Stimulated activated naive CD8-positive, alpha-beta T cell treated with anti-CD3 and anti-CD28 coated beads, Interleukin-15, Interleukin-2, amounts not matched to agents 100 U/mL and 50 U/mL, for 24 hours (primary cell): ENCODE results near the gene CRYBG1.
"Not testable (repeated sequence)": the region's sequence is repeated elsewhere in the genome, so short reads cannot be mapped to it uniquely, and the experiment has no call there.

Source experiments
- ATAC-seq: fragments of 150-1000 bp; cut with Tn5 transposase; one replicate; pipeline ENCODE4 v1.10.0; 2021
- DNase-seq: peaks from one replicate; pipeline ENCODE4 v3.0.0; 2021

Gene CRYBG1

DNA sequence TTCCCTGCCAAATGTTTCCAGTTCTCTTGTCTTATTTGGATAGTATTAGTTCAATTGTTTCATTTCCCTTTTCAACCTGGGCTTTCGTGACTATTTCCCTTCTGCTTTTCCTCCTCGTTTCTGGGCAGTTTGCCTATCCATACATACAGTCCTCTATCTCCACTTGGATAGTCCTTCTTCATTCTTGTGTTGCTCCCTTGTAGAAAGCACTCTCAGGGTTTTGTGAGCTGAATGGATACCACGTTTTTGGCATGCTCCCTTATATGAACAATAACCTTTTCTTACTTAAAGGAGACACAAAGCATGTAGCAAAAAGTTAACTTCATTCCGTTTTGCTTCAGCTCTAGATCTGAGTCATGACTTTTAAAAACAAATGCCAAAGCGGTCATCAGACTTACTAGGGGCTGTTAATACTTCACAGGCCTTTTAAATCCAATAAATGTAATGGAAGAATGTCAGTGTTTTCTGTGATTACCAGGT, 16.6 kb downstream of the CRYBG1 start:
- ATAC-seq (no peak), DNase-seq (no peak)

DNA sequence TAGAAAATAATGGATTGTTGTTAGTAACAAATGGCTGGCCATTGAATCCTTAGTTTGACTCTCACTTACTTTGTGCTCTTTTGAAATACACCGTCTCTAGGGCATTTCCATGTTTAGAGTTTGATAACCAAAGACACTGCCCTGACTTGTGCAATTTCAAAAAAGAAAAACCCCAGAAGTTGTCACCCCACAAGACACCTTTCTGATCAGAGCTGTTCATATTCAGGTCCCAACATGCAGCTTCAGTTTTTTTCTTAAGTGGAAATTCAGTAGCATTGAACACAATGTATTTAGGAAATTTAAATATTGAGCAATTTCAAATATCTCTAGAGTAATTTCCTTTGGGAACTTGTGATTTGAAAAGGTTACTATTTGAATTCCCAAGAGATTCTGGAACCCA, 19.4 kb downstream of the CRYBG1 start:
- DNase-seq (no peak), ATAC-seq (no peak)

DNA sequence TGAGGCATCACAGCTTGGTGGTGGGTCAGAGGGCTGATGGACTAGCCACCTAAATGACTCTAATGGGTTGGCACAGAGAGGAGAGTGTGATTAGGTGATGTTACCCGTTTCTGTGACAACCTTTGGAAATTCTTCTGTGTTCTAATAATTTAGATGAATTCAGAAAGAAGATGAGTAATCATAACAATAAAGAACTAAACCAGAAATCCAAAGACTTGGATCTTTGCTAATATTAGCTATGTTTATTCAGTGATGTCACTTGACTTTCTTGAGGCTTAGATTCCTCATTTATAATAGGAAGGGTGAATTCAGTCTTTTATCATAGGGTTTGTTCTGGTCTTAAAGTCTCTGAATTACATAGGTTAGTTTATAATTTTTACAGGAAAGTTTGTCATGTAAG, 19.9 kb downstream of the CRYBG1 start:
- DNase-seq (no peak), ATAC-seq (no peak)

- ATAC-seq = no peak
- DNase-seq = no peak
Measured at GRCh38 chr6:106381223-106381622, 20.7 kb downstream of the CRYBG1 start.

GRCh38 chr6:106381881-106382280, 21.4 kb downstream of the CRYBG1 start:
- ATAC-seq = peak; percentile 40
- no peak for DNase-seq

DNA sequence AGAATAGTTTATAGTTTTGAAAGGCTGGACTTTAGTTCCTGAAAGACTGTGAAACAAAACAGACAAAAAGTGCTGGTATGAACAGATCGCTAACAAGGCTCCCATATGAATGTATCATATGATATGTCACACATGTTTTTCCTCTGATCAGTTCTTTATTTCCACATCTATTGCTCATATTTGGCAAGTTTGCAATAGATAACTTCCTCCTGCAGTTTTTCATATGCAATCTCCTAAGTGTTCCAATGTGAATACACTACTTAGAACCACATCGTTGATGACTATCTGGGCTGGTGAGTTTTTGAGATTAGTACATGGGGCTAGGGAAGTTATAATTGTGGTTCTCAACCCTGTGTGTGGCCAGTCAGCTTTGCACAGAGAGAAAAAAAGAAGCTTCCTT, 23.1 kb downstream of the CRYBG1 start:
- DNase-seq (no peak), ATAC-seq (no peak)

DNA sequence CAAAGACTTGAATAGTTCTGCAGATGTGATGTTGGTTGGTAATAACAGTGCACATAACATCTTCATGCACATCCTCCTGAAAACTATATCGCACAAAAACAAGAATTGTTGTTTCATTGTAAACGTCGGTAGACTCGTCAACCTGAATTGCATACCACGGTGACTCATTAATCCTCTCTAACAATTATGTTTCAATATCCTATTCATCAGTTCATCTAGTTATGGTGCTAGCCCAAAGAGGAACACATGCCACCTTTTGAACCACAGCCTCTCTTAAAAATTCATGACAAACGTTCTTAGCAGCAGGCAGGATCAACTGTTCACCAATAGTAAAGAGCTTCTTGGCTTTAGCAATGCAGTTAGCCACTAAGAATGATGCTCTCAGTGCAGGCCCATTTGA, 25.0 kb downstream of the CRYBG1 start:
- ATAC-seq (no peak), DNase-seq (no peak)

DNA sequence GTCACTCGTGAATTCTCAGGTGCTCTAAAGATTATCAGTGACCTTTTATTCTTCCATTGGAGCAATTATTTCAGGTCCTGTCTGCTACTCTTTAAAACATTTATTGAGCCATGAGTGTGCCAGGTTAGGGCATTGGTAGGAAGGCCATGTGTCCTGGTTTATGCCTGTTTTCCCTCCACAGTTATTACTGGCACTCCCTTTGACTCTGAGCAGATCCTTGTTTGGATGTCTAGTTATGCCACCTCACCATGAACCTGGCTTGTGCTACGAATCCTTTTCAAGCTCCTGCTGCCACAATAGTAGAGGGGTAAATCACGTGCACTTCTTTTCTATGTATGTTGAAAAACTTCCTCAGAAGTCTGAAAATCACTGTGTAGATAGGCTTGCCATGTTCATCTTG, 27.4 kb downstream of the CRYBG1 start:
- DNase-seq (no peak), ATAC-seq (no peak)

- DNase-seq (no peak), ATAC-seq (no peak)
Measured at GRCh38 chr6:106390088-106390487, 29.6 kb downstream of the CRYBG1 start.

GRCh38 chr6:106396426-106397220, 36.1 kb downstream of the CRYBG1 start:
- DNase-seq = no peak
- no peak for ATAC-seq

DNA sequence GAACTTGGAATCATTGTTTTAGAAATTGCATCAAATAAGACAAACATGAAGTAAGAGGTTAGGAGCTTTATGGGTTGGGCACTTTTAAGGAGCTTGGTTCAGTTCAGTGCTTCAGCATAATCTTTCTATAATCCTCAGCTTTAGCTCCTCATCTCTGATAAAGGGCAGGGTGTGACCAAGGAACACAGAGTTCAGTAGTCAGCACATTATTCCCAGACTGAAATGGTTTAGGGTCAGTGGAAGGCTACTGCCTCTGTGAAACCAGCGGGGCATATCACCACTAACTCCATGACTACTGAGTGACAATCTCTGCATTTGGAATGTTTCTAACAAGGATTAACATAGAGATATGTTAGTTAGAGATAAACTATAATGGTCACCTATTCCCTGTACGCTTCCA, 36.9 kb downstream of the CRYBG1 start:
- DNase-seq = no peak
- ATAC-seq = no peak

DNA sequence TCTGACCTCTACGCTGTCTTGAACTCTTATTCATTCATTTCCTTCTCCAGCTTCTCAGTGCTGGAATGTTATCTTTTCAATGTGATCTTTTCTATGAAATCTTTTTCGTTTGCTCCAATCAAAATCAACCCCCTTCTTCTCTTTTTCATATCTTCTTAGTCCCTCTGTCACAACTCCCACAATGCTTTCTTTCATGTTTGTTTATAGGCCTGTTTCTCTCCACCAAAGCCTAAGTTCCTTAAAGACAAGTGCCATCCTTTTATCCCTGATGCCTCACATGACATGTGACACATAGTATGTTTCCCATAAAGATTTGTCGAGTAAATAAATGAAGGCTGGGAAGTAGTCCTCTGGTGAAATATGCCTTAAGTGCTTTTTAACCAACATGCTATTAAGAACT, 38.1 kb downstream of the CRYBG1 start:
- no peak for DNase-seq
- no peak for ATAC-seq

- DNase-seq, ATAC-seq: not testable (repeated sequence)
Measured at GRCh38 chr6:106405044-106405443, 44.5 kb downstream of the CRYBG1 start.

- ATAC-seq (no peak), DNase-seq (no peak)
Measured at GRCh38 chr6:106411056-106411455, 50.5 kb downstream of the CRYBG1 start.

GRCh38 chr6:106411643-106412200, 51.2 kb downstream of the CRYBG1 start:
- ATAC-seq (no peak), DNase-seq (no peak)

DNA sequence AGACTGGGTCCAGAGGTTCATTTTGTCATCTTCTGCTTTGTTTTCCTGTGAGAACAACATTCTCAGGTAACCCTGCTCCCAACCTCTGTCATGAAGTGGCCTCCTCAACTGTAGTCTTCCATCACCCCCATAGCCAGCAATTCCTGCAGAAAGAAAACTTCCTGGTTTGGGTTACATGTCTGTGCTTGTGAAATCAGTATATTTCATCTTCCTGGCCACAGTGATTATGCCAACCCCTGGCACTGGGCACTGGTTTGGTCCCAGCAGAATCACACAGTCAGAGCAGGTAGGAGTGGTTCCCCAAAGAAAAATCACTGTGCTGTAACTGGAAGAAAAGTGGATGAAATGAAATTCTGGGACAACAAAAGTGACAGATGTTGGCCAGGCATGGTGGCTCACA, 52.5 kb downstream of the CRYBG1 start:
- DNase-seq = no peak
- ATAC-seq = no peak

DNA sequence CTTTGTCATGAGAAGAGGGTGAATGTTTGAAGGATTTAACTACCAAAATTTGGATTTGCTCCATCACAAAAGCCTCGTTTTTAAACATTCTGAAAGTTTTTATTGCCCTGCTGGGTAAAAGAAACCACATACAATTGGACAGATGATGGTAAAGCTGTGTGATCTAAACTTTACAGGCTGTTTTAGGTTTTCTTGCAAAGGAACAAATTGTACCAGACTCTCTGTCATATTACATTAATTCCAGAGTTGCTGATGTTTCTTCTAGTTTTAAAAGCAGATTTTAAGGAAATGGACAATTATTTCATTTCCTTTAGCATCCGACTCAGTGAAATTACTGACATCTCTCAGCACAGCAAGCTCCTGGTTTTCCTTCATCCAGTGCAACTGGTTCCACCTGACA, 53.2 kb downstream of the CRYBG1 start:
- DNase-seq (no peak), ATAC-seq (no peak)

GRCh38 chr6:106415921-106416320, 55.4 kb downstream of the CRYBG1 start:
- no peak for DNase-seq
- ATAC-seq = no peak

DNA sequence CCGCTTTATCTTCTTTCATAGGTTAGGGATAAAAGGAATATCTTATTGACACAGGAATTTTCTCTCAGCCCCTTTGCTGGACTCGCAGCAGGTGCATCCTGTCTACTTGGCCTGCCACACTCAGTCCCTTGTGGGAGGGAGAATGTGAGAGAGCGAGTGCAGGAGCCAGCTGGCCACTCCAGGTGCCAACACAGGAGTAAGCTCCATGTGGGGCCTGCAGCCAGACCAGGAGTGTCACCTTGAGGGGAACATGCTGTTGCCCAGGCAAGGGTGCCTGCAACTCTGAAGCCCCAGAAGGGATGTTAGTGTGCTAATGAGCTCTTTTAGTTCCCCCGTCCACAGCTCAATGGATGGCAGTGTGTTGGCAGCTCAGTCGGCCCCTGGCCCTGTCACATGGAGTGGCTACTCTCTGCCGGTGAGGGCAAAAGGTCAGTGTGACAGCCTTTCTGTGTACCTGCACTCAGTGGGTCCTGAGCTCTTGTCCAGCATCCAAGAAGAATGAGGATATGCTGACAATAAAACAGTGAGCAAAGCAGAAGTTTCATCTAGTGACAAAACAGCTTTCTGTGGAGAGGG, 57.1 kb downstream of the CRYBG1 start:
- no peak for DNase-seq
- ATAC-seq = no peak

DNA sequence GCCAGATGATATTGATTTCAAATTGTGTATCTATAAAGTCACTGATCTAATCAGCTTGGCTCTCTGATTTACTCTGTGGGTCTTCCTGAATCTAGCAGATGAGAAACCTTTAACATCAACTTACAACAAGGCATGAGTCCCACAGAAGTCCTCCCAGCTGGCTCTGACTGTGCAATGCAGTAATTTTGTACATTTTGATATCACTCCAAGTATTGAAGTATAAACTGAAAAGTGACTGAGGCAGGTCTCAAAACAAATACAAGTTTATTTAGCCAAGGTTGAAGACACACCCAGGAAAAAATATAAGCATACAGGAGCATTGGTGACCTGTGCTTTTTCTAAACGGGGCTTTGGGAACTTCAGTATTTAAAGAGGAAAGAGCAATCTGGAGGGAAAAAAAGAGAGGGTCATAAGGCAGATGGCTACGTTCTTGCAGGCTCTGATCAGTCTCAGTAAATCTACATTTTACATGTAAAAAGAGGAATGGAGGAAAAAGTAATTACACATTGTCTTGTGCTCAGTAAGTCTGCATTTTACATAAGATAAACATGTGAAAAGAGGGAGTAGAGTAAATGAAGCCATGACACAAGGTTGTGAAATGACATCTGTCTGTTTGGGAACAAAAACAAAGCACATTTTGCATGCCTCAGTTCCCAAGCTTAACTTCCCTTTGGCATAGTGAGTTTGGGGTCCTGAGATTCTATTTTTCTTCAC, 59.5 kb downstream of the CRYBG1 start:
- DNase-seq (no peak), ATAC-seq (no peak)

- DNase-seq = no peak
Measured at GRCh38 chr6:106421496-106421895, 61.0 kb downstream of the CRYBG1 start.

DNA sequence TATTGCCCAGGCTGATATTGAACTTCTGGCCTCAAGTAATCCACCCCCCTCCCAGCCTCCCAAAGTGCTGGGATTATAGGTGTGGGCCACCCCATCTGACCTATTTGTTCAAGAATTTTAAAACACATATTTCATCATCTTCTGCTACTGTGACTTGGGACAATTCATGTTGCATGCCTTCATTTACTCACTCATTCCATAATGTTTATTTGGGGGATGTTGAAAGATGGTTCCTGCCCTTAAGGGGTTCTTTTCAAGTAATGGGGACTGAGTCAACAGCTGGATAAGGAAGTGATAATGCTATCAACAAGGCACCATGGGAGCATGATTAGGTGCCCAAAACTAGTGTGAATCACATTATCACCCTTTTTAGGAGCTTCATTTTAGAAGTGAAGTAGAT, 62.0 kb downstream of the CRYBG1 start:
- DNase-seq (no peak), ATAC-seq (no peak)

More at GRCh38 chr6:106421496-106421895, 61.0 kb downstream of the CRYBG1 start:
- ATAC-seq = no peak

DNA sequence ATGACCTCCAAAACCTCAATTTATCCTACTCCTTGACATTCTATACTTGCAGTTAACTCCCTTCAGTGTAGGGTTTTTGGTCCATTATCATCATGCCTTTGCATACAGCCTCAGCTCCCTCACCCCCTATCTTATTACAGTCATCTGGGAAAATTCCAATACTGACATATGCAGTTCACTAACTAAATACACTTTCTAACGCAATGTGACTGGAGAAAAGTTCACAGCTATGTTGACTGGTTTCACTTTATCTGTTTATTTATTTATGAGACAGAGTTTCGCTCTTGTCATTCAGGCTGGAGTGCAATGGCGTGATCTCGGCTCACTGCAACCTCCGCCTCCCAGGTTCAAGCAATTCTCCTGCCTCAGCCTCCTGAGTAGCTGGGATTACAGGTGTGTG, 64.9 kb downstream of the CRYBG1 start:
- ATAC-seq (no peak), DNase-seq (no peak)
